Measurements from ENCODE around the gene CCDC88B. TPM values are rescaled to one million over a fixed set of nuclear protein-coding genes. Genes with fewer than 3 reads are reported as not detected.

The CCDC88B gene
- total RNA-seq, 1 donor from 2014 or later = 5.1 TPM

GRCh38 chr11:64384981-64385944 is 45.3 kb downstream of the CCDC88B start:
- peak overlapping the region; percentile 27 to 60 for H3K27ac ChIP-seq
- H3K4me1 ChIP-seq = peaks cover 7 to 12% of the 10 kb centered on the region in 2 donors
- H3K27me3 ChIP-seq = no peaks in the 10 kb centered on the region
- TF ChIP-seq, protein P1, sequence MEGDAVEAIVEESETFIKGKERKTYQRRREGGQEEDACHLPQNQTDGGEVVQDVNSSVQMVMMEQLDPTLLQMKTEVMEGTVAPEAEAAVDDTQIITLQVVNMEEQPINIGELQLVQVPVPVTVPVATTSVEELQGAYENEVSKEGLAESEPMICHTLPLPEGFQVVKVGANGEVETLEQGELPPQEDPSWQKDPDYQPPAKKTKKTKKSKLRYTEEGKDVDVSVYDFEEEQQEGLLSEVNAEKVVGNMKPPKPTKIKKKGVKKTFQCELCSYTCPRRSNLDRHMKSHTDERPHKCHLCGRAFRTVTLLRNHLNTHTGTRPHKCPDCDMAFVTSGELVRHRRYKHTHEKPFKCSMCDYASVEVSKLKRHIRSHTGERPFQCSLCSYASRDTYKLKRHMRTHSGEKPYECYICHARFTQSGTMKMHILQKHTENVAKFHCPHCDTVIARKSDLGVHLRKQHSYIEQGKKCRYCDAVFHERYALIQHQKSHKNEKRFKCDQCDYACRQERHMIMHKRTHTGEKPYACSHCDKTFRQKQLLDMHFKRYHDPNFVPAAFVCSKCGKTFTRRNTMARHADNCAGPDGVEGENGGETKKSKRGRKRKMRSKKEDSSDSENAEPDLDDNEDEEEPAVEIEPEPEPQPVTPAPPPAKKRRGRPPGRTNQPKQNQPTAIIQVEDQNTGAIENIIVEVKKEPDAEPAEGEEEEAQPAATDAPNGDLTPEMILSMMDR (IDR thresholded peaks at IDR 0.05) = no peak
- intact Hi-C loops (cut with DNase I) = no loop called here
- no peaks in the 10 kb centered on the region for H3K9me3 ChIP-seq
- no peaks in the 10 kb centered on the region for H3K36me3 ChIP-seq
- no peak overlapping the region for H3K4me3 ChIP-seq
- DNase-seq (ENCODE audit: low spot score in 2 of 2) = no peak

DNA sequence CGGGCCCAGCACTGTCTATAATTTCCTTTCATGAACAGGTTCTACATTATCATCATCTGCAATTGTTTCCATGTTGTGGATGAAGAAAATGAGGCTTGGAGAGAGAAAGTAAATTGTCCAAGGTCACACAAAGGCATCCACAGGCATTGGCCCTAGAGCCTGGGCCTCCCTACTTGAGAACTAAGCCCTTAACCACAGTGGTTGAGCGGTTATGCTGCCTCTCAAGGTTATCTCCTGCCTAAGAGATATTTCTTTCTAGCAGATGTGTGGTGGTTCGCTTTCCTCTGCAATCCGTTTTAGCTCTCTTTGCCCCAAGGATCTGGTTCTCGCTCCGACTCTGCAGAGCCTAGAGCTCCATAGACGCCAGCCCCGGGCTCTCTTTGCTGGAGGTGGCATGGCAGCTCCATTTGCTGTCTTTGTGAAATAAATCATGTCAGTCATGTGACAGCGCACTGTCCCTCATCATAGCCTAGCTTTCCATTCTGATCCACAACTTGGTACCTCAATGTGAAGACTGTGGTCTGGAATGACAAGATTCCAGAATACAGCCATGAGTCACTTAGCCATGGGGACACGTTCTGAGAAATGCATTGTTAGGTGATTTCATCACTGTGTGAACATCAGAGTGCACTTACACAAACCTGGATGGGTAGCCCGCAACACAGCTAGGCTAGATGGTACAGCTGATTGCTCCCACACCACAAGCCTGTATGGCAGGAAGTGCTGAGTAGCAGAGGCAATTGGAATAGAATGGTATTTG is 46.1 kb downstream of the CCDC88B start:
- no peak overlapping the region for H3K27ac ChIP-seq
- no peaks in the 10 kb centered on the region for H3K27me3 ChIP-seq
- H3K4me1 ChIP-seq = peaks cover 7 to 12% of the 10 kb centered on the region in 2 donors
- no peak overlapping the region for H3K4me3 ChIP-seq
- no peak for DNase-seq (ENCODE audit: low spot score in 2 of 2)
- no peaks in the 10 kb centered on the region for H3K9me3 ChIP-seq
- intact Hi-C loops (cut with DNase I) = no loop called here
- TF ChIP-seq, protein P1 (IDR thresholded peaks at IDR 0.05) = no peak
- H3K36me3 ChIP-seq = no peaks in the 10 kb centered on the region

GRCh38 chr11:64387916-64388315 is 47.9 kb downstream of the CCDC88B start:
- no peaks in the 10 kb centered on the region for H3K27me3 ChIP-seq
- intact Hi-C loops (cut with DNase I) = no loop called here
- H3K27ac ChIP-seq = no peak overlapping the region
- no peak overlapping the region for H3K4me3 ChIP-seq
- H3K36me3 ChIP-seq = no peaks in the 10 kb centered on the region
- TF ChIP-seq, protein P1 (IDR thresholded peaks at IDR 0.05) = no peak
- peaks cover 7 to 12% of the 10 kb centered on the region in 2 donors for H3K4me1 ChIP-seq
- H3K9me3 ChIP-seq = no peaks in the 10 kb centered on the region
- DNase-seq (ENCODE audit: low spot score in 2 of 2) = no peak

DNA sequence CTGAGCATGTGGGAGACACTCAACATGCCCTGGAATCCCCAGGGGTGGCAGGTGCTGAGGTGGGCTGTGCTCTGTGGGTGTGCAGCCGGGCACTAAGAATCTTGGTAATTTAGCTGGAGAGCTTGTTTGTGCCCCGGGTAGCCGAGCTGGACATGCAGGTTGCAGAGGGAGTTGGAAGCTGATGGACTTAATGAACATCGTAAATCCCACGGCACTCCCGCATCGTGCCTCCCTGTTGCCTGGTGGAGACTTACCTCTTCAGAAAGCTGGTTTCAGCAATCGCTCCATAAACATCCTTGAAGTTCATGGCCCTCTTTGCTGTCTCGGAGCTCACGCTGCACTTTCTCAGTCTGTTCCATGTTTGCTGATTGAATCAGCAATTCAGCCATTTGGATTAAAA is 48.9 kb downstream of the CCDC88B start:
- Histone ChIP-seq H3K27me3 (no peaks in the 10 kb centered on the region), H3K36me3 (no peaks in the 10 kb centered on the region), H3K9me3 (no peaks in the 10 kb centered on the region), H3K27ac (no peak overlapping the region), H3K4me1 (peaks cover 7 to 12% of the 10 kb centered on the region in 2 donors), H3K4me3 (no peak overlapping the region)
- intact Hi-C loops (cut with DNase I) = no loop called here
- TF ChIP-seq, protein P1 (IDR thresholded peaks at IDR 0.05) = no peak
- DNase-seq (ENCODE audit: low spot score in 2 of 2) = no peak

- DNase-seq (ENCODE audit: low spot score in 2 of 2) = no peak
- Histone ChIP-seq H3K36me3 (no peaks in the 10 kb centered on the region), H3K27me3 (no peaks in the 10 kb centered on the region), H3K4me3 (no peak overlapping the region), H3K4me1 (peaks cover 5 to 7% of the 10 kb centered on the region in 2 donors), H3K9me3 (no peaks in the 10 kb centered on the region), H3K27ac (no peak overlapping the region)
- TF ChIP-seq, protein P1 (IDR thresholded peaks at IDR 0.05) = no peak
- intact Hi-C loops (cut with DNase I) = no loop called here
These were observed 49.8 kb downstream of the CCDC88B start for GRCh38 chr11:64389851-64390250.

All from ascending aorta (tissue), 2 donors.